ENCODE measurements around the gene PTPN1. TPM values are rescaled to one million over a fixed set of nuclear protein-coding genes. Genes with fewer than 3 reads are reported as not detected.
"Not testable (repeated sequence)": the region's sequence is repeated elsewhere in the genome, so short reads cannot be mapped to it uniquely, and the experiment has no call there.

PTPN1 gene
- total RNA-seq, 4 donors from 2014 or later: 22.2 to 107 (median 42.7) TPM

GRCh38 chr20:50597406-50597969 is 87.3 kb downstream of the PTPN1 start:
- DNase-seq (ENCODE audit: low spot score): no peak
- no peak for ATAC-seq (ENCODE audit: low FRiP score)

GRCh38 chr20:50598074-50598473 is 87.9 kb downstream of the PTPN1 start:
- ATAC-seq (ENCODE audit: low FRiP score): no peak
- no peak for TF ChIP-seq CTCF (IDR thresholded peaks at IDR 0.05)
- DNase-seq (ENCODE audit: low spot score): no peak

More at GRCh38 chr20:50597406-50597969, 87.3 kb downstream of the PTPN1 start:
- TF ChIP-seq CTCF (IDR thresholded peaks at IDR 0.05): no peak

GRCh38 chr20:50598768-50599167 is 88.6 kb downstream of the PTPN1 start:
- not testable (repeated sequence) for ATAC-seq (ENCODE audit: low FRiP score); DNase-seq (ENCODE audit: low spot score)

GRCh38 chr20:50600281-50600895 is 90.2 kb downstream of the PTPN1 start:
- no peak for DNase-seq (ENCODE audit: low spot score)
- ATAC-seq (ENCODE audit: low FRiP score): no peak
- no peak for TF ChIP-seq CTCF (IDR thresholded peaks at IDR 0.05)

- ATAC-seq (ENCODE audit: low FRiP score) (no peak), DNase-seq (ENCODE audit: low spot score) (no peak)
- TF ChIP-seq CTCF (IDR thresholded peaks at IDR 0.05): no peak
These were observed 91.6 kb downstream of the PTPN1 start for GRCh38 chr20:50601511-50602431.

- TF ChIP-seq CTCF (IDR thresholded peaks at IDR 0.05): no peak
- no peak for DNase-seq (ENCODE audit: low spot score)
- no peak for ATAC-seq (ENCODE audit: low FRiP score)
These were observed 92.4 kb downstream of the PTPN1 start for GRCh38 chr20:50602432-50603088.

GRCh38 chr20:50604451-50604850 is 94.3 kb downstream of the PTPN1 start:
- TF ChIP-seq CTCF (IDR thresholded peaks at IDR 0.05): no peak
- ATAC-seq (ENCODE audit: low FRiP score): no peak
- DNase-seq (ENCODE audit: low spot score): no peak

All from omental fat pad (tissue), 4 donors.